NCI-H2196 (cell line): ENCODE results near the gene NECTIN4.
A peak's percentile ranks its signal among the peaks of the same experiment; 100 is the strongest.
"Not testable (repeated sequence)": the region's sequence is repeated elsewhere in the genome, so short reads cannot be mapped to it uniquely, and the experiment has no call there.

ENCODE experiments used
- DNase-seq: peaks from one replicate; lab custom pipeline; 2025; ENCODE audit not compliant: unreplicated experiment; lab: John Stamatoyannopoulos, UW

Gene NECTIN4

GRCh38 chr1:161033751-161034150 is 55.6 kb downstream of the NECTIN4 start:
- no peak for DNase-seq

GRCh38 chr1:161032409-161032808 is 56.9 kb downstream of the NECTIN4 start:
- DNase-seq, result no peak

- no peak for DNase-seq
These were observed 57.5 kb downstream of the NECTIN4 start for GRCh38 chr1:161031874-161032273.

- not testable (repeated sequence) for DNase-seq
These were observed 59.9 kb downstream of the NECTIN4 start for GRCh38 chr1:161029466-161029865.

- not testable (repeated sequence) for DNase-seq
These were observed 62.4 kb downstream of the NECTIN4 start for GRCh38 chr1:161026954-161027353.

- DNase-seq, result not testable (repeated sequence)
These were observed 66.9 kb downstream of the NECTIN4 start for GRCh38 chr1:161022432-161022831.

- no peak for DNase-seq
These were observed 67.4 kb downstream of the NECTIN4 start for GRCh38 chr1:161021970-161022353.

GRCh38 chr1:161021165-161021969 is 68.0 kb downstream of the NECTIN4 start:
- DNase-seq, result peak; percentile 96
